ENCODE measurements around the gene SPAG6. TPM values are rescaled to one million over a fixed set of nuclear protein-coding genes. Genes with fewer than 3 reads are reported as not detected.
"Not testable (repeated sequence)": the region's sequence is repeated elsewhere in the genome, so short reads cannot be mapped to it uniquely, and the experiment has no call there.

SPAG6 gene
- polyA plus RNA-seq, 1 experiment, result not detected

- H3K27me3 ChIP-seq (ENCODE audit: control insufficient read depth, insufficient read depth, low read length), result peaks cover 29% of the 10 kb centered on the region
- POLR2A ChIA-PET, result no interaction called here
- H3K4me3 ChIP-seq (ENCODE audit: low read depth, low read length), result no peak overlapping the region
- CTCF ChIA-PET, result interaction anchor here (0.7 to 2.1 kb wide), 2 partner anchors 352 to 644 kb away, joined by 3 to 5 read pairs; no protein-coding TSS in a partner anchor
- TF ChIP-seq CTCF (IDR thresholded peaks at IDR 0.05; ENCODE audit: insufficient read depth, low read depth, low read length), result no peak
- H3K36me3 ChIP-seq (ENCODE audit: control insufficient read depth, insufficient read depth, low read length), result no peaks in the 10 kb centered on the region
- DNase-seq (ENCODE audit: low read depth), result no peak
Observed at GRCh38 chr10:22344781-22345300, 455 bp upstream of the SPAG6 start.

- H3K27me3 ChIP-seq (ENCODE audit: control insufficient read depth, insufficient read depth, low read length), result peaks cover 30% of the 10 kb centered on the region
- H3K4me3 ChIP-seq (ENCODE audit: low read depth, low read length), result no peak overlapping the region
- DNase-seq (ENCODE audit: low read depth), result no peak
- no peak for TF ChIP-seq CTCF (IDR thresholded peaks at IDR 0.05; ENCODE audit: insufficient read depth, low read depth, low read length)
- no peaks in the 10 kb centered on the region for H3K36me3 ChIP-seq (ENCODE audit: control insufficient read depth, insufficient read depth, low read length)
- CTCF ChIA-PET, result no interaction called here
- POLR2A ChIA-PET, result no interaction called here
Observed at GRCh38 chr10:22346096-22346661, 883 bp downstream of the SPAG6 start.

GRCh38 chr10:22349755-22350154 is 4.5 kb downstream of the SPAG6 start:
- CTCF ChIA-PET, result interaction anchor here (1.5 kb wide), 1 partner anchor 12 kb away, joined by 3 read pairs; no protein-coding TSS in a partner anchor

GRCh38 chr10:22351131-22351703 is 5.9 kb downstream of the SPAG6 start:
- ChIA-PET POLR2A (no interaction called here), CTCF (no interaction called here)
- Histone ChIP-seq H3K27me3 (ENCODE audit: control insufficient read depth, insufficient read depth, low read length) (peaks cover 7% of the 10 kb centered on the region), H3K4me3 (ENCODE audit: low read depth, low read length) (no peak overlapping the region), H3K36me3 (ENCODE audit: control insufficient read depth, insufficient read depth, low read length) (no peaks in the 10 kb centered on the region)
- DNase-seq (ENCODE audit: low read depth), result no peak
- TF ChIP-seq CTCF (IDR thresholded peaks at IDR 0.05; ENCODE audit: insufficient read depth, low read depth, low read length), result no peak

More at GRCh38 chr10:22349755-22350154, 4.5 kb downstream of the SPAG6 start:
- Histone ChIP-seq H3K36me3 (ENCODE audit: control insufficient read depth, insufficient read depth, low read length) (no peaks in the 10 kb centered on the region), H3K27me3 (ENCODE audit: control insufficient read depth, insufficient read depth, low read length) (peaks cover 20% of the 10 kb centered on the region), H3K4me3 (ENCODE audit: low read depth, low read length) (no peak overlapping the region)
- TF ChIP-seq CTCF (IDR thresholded peaks at IDR 0.05; ENCODE audit: insufficient read depth, low read depth, low read length), result no peak
- POLR2A ChIA-PET, result no interaction called here
- no peak for DNase-seq (ENCODE audit: low read depth)

- Histone ChIP-seq H3K36me3 (ENCODE audit: control insufficient read depth, insufficient read depth, low read length) (no peaks in the 10 kb centered on the region), H3K27me3 (ENCODE audit: control insufficient read depth, insufficient read depth, low read length) (no peaks in the 10 kb centered on the region), H3K4me3 (ENCODE audit: low read depth, low read length) (no peak overlapping the region)
- ChIA-PET CTCF (no interaction called here), POLR2A (interaction anchor here (0.6 kb wide), 1 partner anchor 17 kb away, joined by 3 read pairs; no protein-coding TSS in a partner anchor)
- DNase-seq (ENCODE audit: low read depth), result no peak
- TF ChIP-seq CTCF (IDR thresholded peaks at IDR 0.05; ENCODE audit: insufficient read depth, low read depth, low read length), result no peak
Observed at GRCh38 chr10:22356324-22356873, 11.1 kb downstream of the SPAG6 start.

DNA sequence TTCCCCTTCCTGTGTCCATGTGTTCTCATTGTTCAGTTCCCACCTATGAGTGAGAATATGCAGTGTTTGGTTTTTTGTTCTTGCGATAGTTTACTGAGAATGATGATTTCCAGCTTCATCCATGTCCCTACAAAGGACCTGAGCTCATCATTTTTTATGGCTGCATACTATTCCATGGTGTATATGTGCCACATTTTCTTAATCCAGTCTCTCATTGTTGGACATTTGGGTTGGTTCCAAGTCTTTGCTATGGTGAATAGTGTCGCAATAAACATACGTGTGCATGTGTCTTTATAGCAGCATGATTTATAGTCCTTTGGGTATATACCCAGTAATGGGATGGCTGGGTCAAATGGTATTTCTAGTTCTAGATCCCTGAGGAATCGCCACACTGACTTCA is 12.5 kb downstream of the SPAG6 start:
- CTCF ChIA-PET; H3K27me3 ChIP-seq (ENCODE audit: control insufficient read depth, insufficient read depth, low read length); DNase-seq (ENCODE audit: low read depth); H3K4me3 ChIP-seq (ENCODE audit: low read depth, low read length); POLR2A ChIA-PET; H3K36me3 ChIP-seq (ENCODE audit: control insufficient read depth, insufficient read depth, low read length): not testable (repeated sequence)

Measured in BJ (cell line).